HepG2 (cell line): ENCODE data around the gene TMEM235. TPM values are rescaled to one million over a fixed set of nuclear protein-coding genes. Genes with fewer than 3 reads are reported as not detected.

ENCODE experiments used
- E2F2 ChIP-seq: sonication (generic); formaldehyde crosslinking; IDR thresholded peaks from 2 replicates; pipeline ENCODE4 v1.4.0; 2020; ENCODE audit warnings: missing genetic modification reagents, borderline replicate concordance
- EP300 ChIP-seq, 3 experiments: sonication (generic) in 1 of 3; formaldehyde crosslinking in 1 of 3; IDR thresholded peaks; 2 replicates each; pipeline versions ENCODE4 v1.5.1 to v1.6.1; 2011 to 2020; ENCODE audit warnings: low read depth in 2 of 3, low read length in 2 of 3, borderline replicate concordance in 1 of 3, improper control_type of control experiment in 1 of 3, mild to moderate bottlenecking in 1 of 3, missing genetic modification reagents in 1 of 3, moderate library complexity in 1 of 3
- GATAD2A ChIP-seq: IDR thresholded peaks from 2 replicates; pipeline ENCODE4 v1.6.1; 2016
- ISX ChIP-seq: sonication (generic); formaldehyde crosslinking; conservative IDR thresholded peaks from 2 replicates; pipeline ENCODE4 v1.5.0; 2020; ENCODE audit warnings: missing genetic modification reagents
- MXD4 ChIP-seq: IDR thresholded peaks from 2 replicates; pipeline ENCODE4 v1.6.1; 2016; ENCODE audit warnings: mild to moderate bottlenecking, missing biosample characterization, missing genetic modification reagents
- NFAT5 ChIP-seq: sonication (generic); formaldehyde crosslinking; IDR thresholded peaks from 2 replicates; pipeline ENCODE4 v1.4.0; 2020; ENCODE audit warnings: missing genetic modification reagents
- NFATC3 ChIP-seq: sonication (generic); formaldehyde crosslinking; IDR thresholded peaks from 2 replicates; pipeline ENCODE4 v1.5.1; 2020; ENCODE audit warnings: mild to moderate bottlenecking, missing genetic modification reagents
- PBX3 ChIP-seq: sonication (generic); formaldehyde crosslinking; IDR thresholded peaks from 2 replicates; pipeline ENCODE4 v1.8.1; 2023; ENCODE audit warnings: missing genetic modification reagents, inconsistent platforms, borderline replicate concordance
- RXRB ChIP-seq: IDR thresholded peaks from 2 replicates; pipeline ENCODE4 v1.6.1; 2016; ENCODE audit warnings: borderline replicate concordance, missing genetic modification reagents, missing compliant biosample characterization
- SALL1 ChIP-seq: sonication (generic); formaldehyde crosslinking; IDR thresholded peaks from 2 replicates; pipeline ENCODE4 v1.8.0; 2022; ENCODE audit warnings: mild to moderate bottlenecking, missing genetic modification reagents
- ZBTB42 ChIP-seq: sonication (generic); formaldehyde crosslinking; IDR thresholded peaks from 2 replicates; pipeline ENCODE4 v1.5.0; 2020; ENCODE audit warnings: mild to moderate bottlenecking, missing genetic modification reagents
- ZNF260 ChIP-seq: sonication (generic); formaldehyde crosslinking; IDR thresholded peaks from 2 replicates; pipeline ENCODE4 v1.4.0; 2020; ENCODE audit warnings: missing genetic modification reagents, low read depth, mild to moderate bottlenecking, borderline replicate concordance
- ZNF280D ChIP-seq: sonication (generic); formaldehyde crosslinking; IDR thresholded peaks from 2 replicates; pipeline ENCODE4 v1.5.1; 2020; ENCODE audit warnings: mild to moderate bottlenecking, missing genetic modification reagents
- ZNF484 ChIP-seq: sonication (generic); formaldehyde crosslinking; IDR thresholded peaks from 2 replicates; pipeline ENCODE4 v1.5.1; 2020; ENCODE audit warnings: mild to moderate bottlenecking, low read depth, missing genetic modification reagents, borderline replicate concordance
- ZNF530 ChIP-seq: sonication (generic); formaldehyde crosslinking; IDR thresholded peaks from 2 replicates; pipeline ENCODE4 v1.5.0; 2020; ENCODE audit warnings: low read depth, mild to moderate bottlenecking, missing genetic modification reagents
- ZNF800 ChIP-seq: sonication (generic); formaldehyde crosslinking; IDR thresholded peaks from 2 replicates; pipeline ENCODE4 v1.4.0; 2020; ENCODE audit warnings: missing genetic modification reagents
- polyA plus RNA-seq, 8 experiments: library from polyadenylated mRNA; depleted of rRNA in 3 of 8; stranded (reverse) in 7 of 8; unstranded in 1 of 8; fragments of >200 nt; fragmentation: Illumina TruSeq in 4 of 8; extraction: Trizol in 4 of 8; gene quantifications; 2 replicates each; pipeline versions ENCODE4 v1.2.1 to v1.2.3, GENCODE V29; 2011 to 2016; ENCODE audit warnings: low read depth in 4 of 8, missing spikeins in 1 of 8, mixed read lengths in 1 of 8; ENCODE audit not compliant: insufficient read depth in 1 of 8
- total RNA-seq, 5 experiments: library from RNA; depleted of rRNA; stranded (reverse); fragments of >200 nt; fragmentation: Illumina TruSeq; extraction: Trizol; gene quantifications; 2 replicates each; pipeline ENCODE4 v1.2.3, GENCODE V29; 2016; ENCODE audit warnings: low read depth in 1 of 5

The TMEM235 gene
- total and polyA plus RNA-seq, 2 of the 13 experiments (the other 11 are each of a cell fraction or from before 2014, with no cell fraction given) = not detected

GRCh38 chr17:78289802-78290363 lies 58.5 kb downstream of the TMEM235 start (continued):
- TF ChIP-seq NFAT5 (no peak), PBX3 (CRISPR knock-in tag) (no peak), RXRB (CRISPR knock-in tag) (peak; percentile 32; the same call in 1 of the 2 replicates), ZBTB42 (no peak), MXD4 (CRISPR knock-in tag) (no peak), ZNF484 (CRISPR knock-in tag) (no peak), ZNF800 (CRISPR knock-in tag) (no peak), ISX (CRISPR knock-in tag) (no peak), SALL1 (CRISPR knock-in tag) (peak; percentile 41; the same call in 1 of the 2 replicates), EP300 (IDR thresholded peaks at IDR 0.05; ENCODE audit: low read depth in 2 of 2, low read length in 2 of 2) (no peak), EP300 (CRISPR knock-in tag; IDR thresholded peaks at IDR 0.05; ENCODE audit: borderline replicate concordance) (0 out of 2 replicates have a peak, but pooled peaks have one; percentile 29), ZNF260 (no peak), ZNF280D (CRISPR knock-in tag) (no peak), ZNF530 (CRISPR knock-in tag) (no peak), E2F2 (CRISPR knock-in tag) (no peak), NFATC3 (CRISPR knock-in tag) (no peak), GATAD2A (CRISPR knock-in tag) (peak; percentile 36; the same call in 1 of the 2 replicates)
